Transverse colon (tissue), 4 donors: Measurements from ENCODE around the gene MTOR. TPM values are rescaled to one million over a fixed set of nuclear protein-coding genes. Genes with fewer than 3 reads are reported as not detected.
"Not testable (repeated sequence)": the region's sequence is repeated elsewhere in the genome, so short reads cannot be mapped to it uniquely, and the experiment has no call there.

ENCODE experiments used
- DNase-seq: peaks from one replicate; pipeline ENCODE4 v3.0.0-alpha.2; 2019
- H3K27ac ChIP-seq, 4 donors: fragments of 200-600 bp; sonication (generic); 2 replicates each; pipeline ENCODE4 v1.5.1; 2016 to 2018; ENCODE audit warnings: inconsistent platforms in 4 of 4
- H3K27me3 ChIP-seq: fragments of 200-600 bp; sonication (generic); 2 replicates; pipeline ENCODE4 v1.5.1; 2017; ENCODE audit warnings: inconsistent platforms
- H3K36me3 ChIP-seq, 4 donors: fragments of 200-600 bp; sonication (generic); 2 replicates each; pipeline ENCODE4 v1.5.1; 2017 to 2019; ENCODE audit warnings: inconsistent platforms in 4 of 4
- H3K4me1 ChIP-seq, 4 donors: fragments of 200-600 bp; sonication (generic); 2 replicates each; pipeline ENCODE4 v1.5.1; 2017 to 2020; ENCODE audit warnings: inconsistent platforms in 4 of 4
- H3K4me3 ChIP-seq, 4 donors: fragments of 200-600 bp; sonication (generic); 1 replicate in 1 of 4; 2 replicates in 3 of 4; pipeline versions ENCODE4 v1.5.1 to v1.6.1; 2017 to 2019; ENCODE audit warnings: inconsistent platforms in 4 of 4
- H3K9me3 ChIP-seq, 2 donors: fragments of 200-600 bp; sonication (generic); 2 replicates each; pipeline ENCODE4 v1.5.1; 2017 to 2019; ENCODE audit warnings: inconsistent platforms in 2 of 2
- CTCF ChIP-seq, 5 experiments: fragments of 200-600 bp in 3 of 5; fragments of 450-650 bp in 2 of 5; sonication (generic) in 3 of 5; IDR thresholded peaks; 1 replicate in 2 of 5; 2 replicates in 3 of 5; pipeline ENCODE4 v1.5.1; 2016 to 2017; ENCODE audit warnings: antibody characterized with exemption in 5 of 5, inconsistent platforms in 3 of 5, mild to moderate bottlenecking in 2 of 5, moderate library complexity in 1 of 5
- EP300 ChIP-seq: sonication (generic); formaldehyde crosslinking; IDR thresholded peaks from one replicate; pipeline ENCODE4 v1.6.1; 2017; ENCODE audit warnings: antibody characterized with exemption, low read depth
- POLR2A ChIP-seq: fragments of 450-650 bp; IDR thresholded peaks from one replicate; pipeline ENCODE4 v1.6.1; 2016; ENCODE audit warnings: antibody characterized with exemption, mild to moderate bottlenecking, moderate library complexity
- POLR2AphosphoS5 ChIP-seq, 3 donors: sonication (generic); formaldehyde crosslinking; IDR thresholded peaks; one replicate each; pipeline ENCODE4 v1.6.1; 2016; ENCODE audit warnings: antibody characterized with exemption in 3 of 3
- WGBS, 2 donors: methylation state at CpG; one replicate each; pipeline ENCODE4 v1.1.5; 2018; ENCODE audit warnings: low coverage in 1 of 2; 5-methylcytosine and 5-hydroxymethylcytosine counted together
- in situ Hi-C, 4 donors: fragments of 200-750 bp; cut with MboI; loops; one replicate each; pipeline versions ENCODE4 v1.15.0 to v1.15.1; 2017; ENCODE audit warnings: low sequenced_read_pairs in 3 of 4, low pct_ligation_motif_present in 1 of 4, low pct_unique_long_range_greater_than_20kb in 1 of 4
- intact Hi-C: fragments of 100-400 bp; cut with DNase I; formaldehyde crosslinking; loops from one replicate; pipeline ENCODE4 v1.15.1; 2023; ENCODE audit warnings: low total_unique reads
- total RNA-seq, 4 donors: library from RNA; depleted of rRNA; stranded (reverse); fragments of >200 nt; gene quantifications; one replicate each; pipeline ENCODE4 v1.1.0, GENCODE V29; 2016

Gene MTOR
- total RNA-seq, 4 donors from 2014 or later: 31.0 to 45.6 (median 40.6) TPM

- in situ Hi-C loops (no loop called here), intact Hi-C loops (no loop called here)
- no peak overlapping the region for H3K27ac ChIP-seq
- H3K27me3 ChIP-seq: no peaks in the 10 kb centered on the region
- TF ChIP-seq POLR2AphosphoS5 (IDR thresholded peaks at IDR 0.05): no peak
- no peak for TF ChIP-seq CTCF (IDR thresholded peaks at IDR 0.05)
- DNase-seq: no peak
- no peak overlapping the region for H3K4me3 ChIP-seq
- WGBS, 2 donors: 95 to 100% methylated on average over 2 of the region's 2 CpGs
- no peaks in the 10 kb centered on the region for H3K4me1 ChIP-seq
- peaks cover 0 to 79% (median 27%) of the 10 kb centered on the region in 4 donors for H3K36me3 ChIP-seq
- H3K9me3 ChIP-seq: no peaks in the 10 kb centered on the region
Observed at GRCh38 chr1:11078631-11079030, 183.7 kb downstream of the MTOR start.

- WGBS, 2 donors: 89% methylated on average over 7 of the region's 7 CpGs; no CpG with 5 or more reads in 1 of the 2 donors
- H3K27me3 ChIP-seq, DNase-seq, intact Hi-C loops, H3K4me3 ChIP-seq, H3K4me1 ChIP-seq, in situ Hi-C loops, H3K9me3 ChIP-seq, H3K27ac ChIP-seq: not testable (repeated sequence)
- H3K36me3 ChIP-seq: peaks cover 0 to 65% (median 32%) of the 10 kb centered on the region in 4 donors
Observed at GRCh38 chr1:11073398-11073797, 189.0 kb downstream of the MTOR start.

GRCh38 chr1:11072216-11072917 is 190.0 kb downstream of the MTOR start:
- in situ Hi-C loops (no loop called here), intact Hi-C loops (no loop called here)
- H3K4me3 ChIP-seq: no peak overlapping the region
- H3K36me3 ChIP-seq: peaks cover 0 to 68% (median 34%) of the 10 kb centered on the region in 4 donors
- WGBS, 2 donors: 57% methylated on average over 8 to 12 of the region's 13 CpGs
- TF ChIP-seq POLR2AphosphoS5 (IDR thresholded peaks at IDR 0.05) (no peak), EP300 (no peak), POLR2A (no peak), CTCF (IDR thresholded peaks at IDR 0.05) (no peak)
- H3K27me3 ChIP-seq: no peaks in the 10 kb centered on the region
- no peaks in the 10 kb centered on the region for H3K4me1 ChIP-seq
- H3K9me3 ChIP-seq: no peaks in the 10 kb centered on the region
- no peak overlapping the region for H3K27ac ChIP-seq
- no peak for DNase-seq

- Histone ChIP-seq H3K27ac (no peak overlapping the region), H3K4me1 (no peaks in the 10 kb centered on the region), H3K9me3 (no peaks in the 10 kb centered on the region), H3K36me3 (peaks cover 0 to 70% (median 32%) of the 10 kb centered on the region in 4 donors), H3K4me3 (no peak overlapping the region), H3K27me3 (no peaks in the 10 kb centered on the region)
- no peak for DNase-seq
- TF ChIP-seq CTCF (IDR thresholded peaks at IDR 0.05) (no peak), POLR2AphosphoS5 (IDR thresholded peaks at IDR 0.05) (no peak), EP300 (no peak)
- in situ Hi-C loops: no loop called here
- intact Hi-C loops: no loop called here
- WGBS, 2 donors: 57 to 60% methylated on average over 1 to 15 of the region's 15 CpGs
Observed at GRCh38 chr1:11071463-11072215, 190.7 kb downstream of the MTOR start.
